ENCODE results near the gene GATAD1.

DNA sequence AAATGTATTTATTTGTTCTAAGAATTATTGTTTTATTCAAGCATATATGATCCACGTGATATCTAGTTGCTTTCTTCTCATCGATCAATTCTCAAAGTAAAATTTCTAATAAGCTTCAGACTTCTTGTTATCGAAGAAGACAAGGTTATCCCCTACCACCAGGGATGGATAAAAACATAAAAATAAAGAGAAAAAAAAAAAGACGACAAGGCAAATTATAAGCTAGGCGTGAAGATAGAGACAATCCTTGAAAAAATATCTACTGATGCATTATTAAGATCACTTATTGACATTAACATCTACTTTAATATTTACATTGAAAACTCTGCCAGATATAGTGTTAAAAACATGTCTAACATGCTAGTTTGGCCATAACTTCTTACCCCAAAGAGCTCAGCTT lies 61.7 kb downstream of the GATAD1 start:
- TF ChIP-seq, protein P1, sequence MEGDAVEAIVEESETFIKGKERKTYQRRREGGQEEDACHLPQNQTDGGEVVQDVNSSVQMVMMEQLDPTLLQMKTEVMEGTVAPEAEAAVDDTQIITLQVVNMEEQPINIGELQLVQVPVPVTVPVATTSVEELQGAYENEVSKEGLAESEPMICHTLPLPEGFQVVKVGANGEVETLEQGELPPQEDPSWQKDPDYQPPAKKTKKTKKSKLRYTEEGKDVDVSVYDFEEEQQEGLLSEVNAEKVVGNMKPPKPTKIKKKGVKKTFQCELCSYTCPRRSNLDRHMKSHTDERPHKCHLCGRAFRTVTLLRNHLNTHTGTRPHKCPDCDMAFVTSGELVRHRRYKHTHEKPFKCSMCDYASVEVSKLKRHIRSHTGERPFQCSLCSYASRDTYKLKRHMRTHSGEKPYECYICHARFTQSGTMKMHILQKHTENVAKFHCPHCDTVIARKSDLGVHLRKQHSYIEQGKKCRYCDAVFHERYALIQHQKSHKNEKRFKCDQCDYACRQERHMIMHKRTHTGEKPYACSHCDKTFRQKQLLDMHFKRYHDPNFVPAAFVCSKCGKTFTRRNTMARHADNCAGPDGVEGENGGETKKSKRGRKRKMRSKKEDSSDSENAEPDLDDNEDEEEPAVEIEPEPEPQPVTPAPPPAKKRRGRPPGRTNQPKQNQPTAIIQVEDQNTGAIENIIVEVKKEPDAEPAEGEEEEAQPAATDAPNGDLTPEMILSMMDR (conservative IDR thresholded peaks at IDR 0.05; ENCODE audit: low read depth in 2 of 2): no peak
- no peak for TF ChIP-seq POLR2AphosphoS5 (IDR thresholded peaks at IDR 0.05; ENCODE audit: low read depth)
- TF ChIP-seq REST (IDR thresholded peaks at IDR 0.05; ENCODE audit: unreplicated experiment): no peak
- no peak for TF ChIP-seq CREB1 (CRISPR knock-in tag; IDR thresholded peaks at IDR 0.05; ENCODE audit: low read depth)
- no peak for TF ChIP-seq EZH2phosphoT487 (IDR thresholded peaks at IDR 0.05; ENCODE audit: unreplicated experiment)

Data from GM23338 (cell line).